Breast epithelium (tissue), 3 donors: ENCODE data around the gene AVPR2.

Source experiments
- POLR2A ChIP-seq: fragments of 450-650 bp; IDR thresholded peaks from one replicate; pipeline ENCODE4 v1.6.1; 2016; ENCODE audit warnings: antibody characterized with exemption, mild to moderate bottlenecking, moderate library complexity
- TF ChIP-seq, protein P1 (sequence below), 3 donors: fragments of 450-650 bp; IDR thresholded peaks; one replicate each; pipeline ENCODE4 v1.5.1; 2016 to 2017; ENCODE audit warnings: antibody characterized with exemption in 3 of 3, mild to moderate bottlenecking in 3 of 3, moderate library complexity in 3 of 3

DNA sequence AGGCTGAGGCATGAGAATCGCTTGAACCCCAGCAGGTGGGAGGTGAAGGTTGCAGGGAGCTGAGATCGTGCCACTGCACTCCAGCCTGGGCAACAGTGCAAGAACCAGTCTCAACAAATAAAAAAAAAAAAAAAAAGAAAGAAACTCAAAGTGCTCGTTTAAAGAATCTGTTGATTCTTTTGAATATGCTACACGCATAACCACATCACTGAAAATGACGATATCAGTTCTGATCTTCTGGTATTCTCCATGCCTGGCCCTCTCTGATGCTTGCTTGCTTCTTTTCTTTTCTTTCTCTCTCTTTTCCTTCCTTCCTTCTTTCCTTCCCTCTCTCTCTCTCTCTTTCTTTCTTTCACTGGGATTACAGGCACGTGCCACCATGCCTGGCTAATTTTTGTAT is 7.3 kb downstream of the AVPR2 start:
- TF ChIP-seq, protein P1, sequence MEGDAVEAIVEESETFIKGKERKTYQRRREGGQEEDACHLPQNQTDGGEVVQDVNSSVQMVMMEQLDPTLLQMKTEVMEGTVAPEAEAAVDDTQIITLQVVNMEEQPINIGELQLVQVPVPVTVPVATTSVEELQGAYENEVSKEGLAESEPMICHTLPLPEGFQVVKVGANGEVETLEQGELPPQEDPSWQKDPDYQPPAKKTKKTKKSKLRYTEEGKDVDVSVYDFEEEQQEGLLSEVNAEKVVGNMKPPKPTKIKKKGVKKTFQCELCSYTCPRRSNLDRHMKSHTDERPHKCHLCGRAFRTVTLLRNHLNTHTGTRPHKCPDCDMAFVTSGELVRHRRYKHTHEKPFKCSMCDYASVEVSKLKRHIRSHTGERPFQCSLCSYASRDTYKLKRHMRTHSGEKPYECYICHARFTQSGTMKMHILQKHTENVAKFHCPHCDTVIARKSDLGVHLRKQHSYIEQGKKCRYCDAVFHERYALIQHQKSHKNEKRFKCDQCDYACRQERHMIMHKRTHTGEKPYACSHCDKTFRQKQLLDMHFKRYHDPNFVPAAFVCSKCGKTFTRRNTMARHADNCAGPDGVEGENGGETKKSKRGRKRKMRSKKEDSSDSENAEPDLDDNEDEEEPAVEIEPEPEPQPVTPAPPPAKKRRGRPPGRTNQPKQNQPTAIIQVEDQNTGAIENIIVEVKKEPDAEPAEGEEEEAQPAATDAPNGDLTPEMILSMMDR (IDR thresholded peaks at IDR 0.05), result no peak
- no peak for TF ChIP-seq POLR2A
